GM12878 (cell line): ENCODE measurements around the gene PSME3. TPM values are rescaled to one million over a fixed set of nuclear protein-coding genes. Genes with fewer than 3 reads are reported as not detected.
A peak's percentile ranks its signal among the peaks of the same experiment; 100 is the strongest.

Source experiments
- ATAC-seq: fragments of 200-7000 bp; cut with Tn5 transposase; 3 replicates; pipeline ENCODE4 v1.9.1; 2020; ENCODE audit warnings: mild to moderate bottlenecking, moderate library complexity
- BruUV-seq: library from RNA; stranded (reverse); fragments of 400-500 nt; replicated peaks from 2 replicates; lab custom pipeline; 2021; lab: Mats Ljungman, UMichigan
- CTCF ChIA-PET: fragments of 300-600 bp; sonication (Branson Sonifier 250); formaldehyde crosslinking; extraction: SDS; loops from one replicate; lab custom pipeline; 2021; ENCODE audit warnings: inconsistent platforms; lab: Yijun Ruan, JAX
- POLR2A ChIA-PET: fragments of 350-600 bp; formaldehyde crosslinking; extraction: SDS; loops from one replicate; lab custom pipeline; 2021; ENCODE audit warnings: inconsistent platforms; lab: Charles Lee
- RAD21 ChIA-PET: fragments of 300-600 bp; sonication (Branson Sonifier 250); formaldehyde crosslinking; loops from one replicate; lab custom pipeline; 2023; ENCODE audit warnings: antibody characterized with exemption; ENCODE audit not compliant: unreplicated experiment; lab: Charles Lee
- SMC1A ChIA-PET: fragments of 300-600 bp; sonication (Branson Sonifier 250); formaldehyde crosslinking; loops from one replicate; lab custom pipeline; 2023; ENCODE audit not compliant: unreplicated experiment, uncharacterized antibody; lab: Charles Lee
- DNase-seq: peaks from one replicate; pipeline ENCODE4 v3.0.0-alpha.2; 2011; ENCODE audit warnings: low read depth, low spot score
- FAIRE-seq: peaks from 3 replicates; lab custom pipeline; 2011; peaks lifted over from hg19 to GRCh38; lab: Jason Lieb, UNC
- H2AFZ ChIP-seq: 2 replicates; pipeline ENCODE4 v1.6.0; 2011; ENCODE audit warnings: low read depth, low read length, control low read depth; ENCODE audit not compliant: control insufficient read depth
- H3K27ac ChIP-seq: 2 replicates; pipeline ENCODE4 v1.5.1; 2011; ENCODE audit warnings: control low read depth; ENCODE audit not compliant: control insufficient read depth, insufficient read depth
- H3K27me3 ChIP-seq, 2 experiments: replicated peaks in 1 of 2; 2 replicates each; pipeline versions ENCODE4 v1.6.0 to v1.6.1; 2011; ENCODE audit warnings: low read length in 1 of 2; ENCODE audit not compliant: control insufficient read depth in 2 of 2, insufficient read depth in 2 of 2
- H3K36me3 ChIP-seq, 2 experiments: 2 replicates each; pipeline ENCODE4 v1.5.1; 2011; ENCODE audit warnings: low read length in 1 of 2; ENCODE audit not compliant: control insufficient read depth in 2 of 2, insufficient read depth in 2 of 2
- H3K4me1 ChIP-seq: 2 replicates; pipeline ENCODE4 v1.6.1; 2011; ENCODE audit warnings: mild to moderate bottlenecking, low read length, moderate library complexity, mixed read lengths; ENCODE audit not compliant: control insufficient read depth, insufficient read depth
- H3K4me2 ChIP-seq: 2 replicates; pipeline ENCODE4 v1.6.0; 2011; ENCODE audit warnings: control low read depth; ENCODE audit not compliant: control insufficient read depth, insufficient read depth
- H3K4me3 ChIP-seq: fragments of 200-600 bp; sonication (generic); 2 replicates; pipeline ENCODE4 v1.5.1; 2016
- H3K79me2 ChIP-seq: 2 replicates; pipeline ENCODE4 v1.6.0; 2011; ENCODE audit warnings: low read length; ENCODE audit not compliant: control insufficient read depth, insufficient read depth
- H3K9ac ChIP-seq: 2 replicates; pipeline ENCODE4 v1.8.0; 2011; ENCODE audit warnings: low read length, control low read depth, mixed read lengths; ENCODE audit not compliant: control insufficient read depth, insufficient read depth
- H3K9me3 ChIP-seq: replicated peaks from 3 replicates; pipeline ENCODE4 v1.5.1; 2011; ENCODE audit warnings: mild to moderate bottlenecking, low read length; ENCODE audit not compliant: control insufficient read depth, insufficient read depth
- H4K20me1 ChIP-seq: 2 replicates; pipeline ENCODE4 v1.6.0; 2011; ENCODE audit not compliant: control insufficient read depth, insufficient read depth
- ATF7 ChIP-seq: fragments of 450-650 bp; IDR thresholded peaks from 2 replicates; pipeline ENCODE4 v1.6.1; 2016; ENCODE audit warnings: low read depth, mild to moderate bottlenecking
- BCL11A ChIP-seq: IDR thresholded peaks from 2 replicates; pipeline ENCODE4 v1.6.1; 2011; ENCODE audit warnings: low read depth, low read length
- BMI1 ChIP-seq: fragments of 450-650 bp; IDR thresholded peaks from 2 replicates; pipeline ENCODE4 v1.6.1; 2016; ENCODE audit warnings: mild to moderate bottlenecking, moderate library complexity, borderline replicate concordance
- CTCF ChIP-seq, 3 experiments: IDR thresholded peaks in 2 of 3; conservative IDR thresholded peaks in 1 of 3; 2 replicates each; pipeline ENCODE4 v1.5.1; 2011; ENCODE audit warnings: low read depth in 3 of 3, low read length in 3 of 3, mild to moderate bottlenecking in 3 of 3, control low read depth in 2 of 3, moderate library complexity in 2 of 3, inconsistent platforms in 1 of 3, mixed read lengths in 1 of 3; ENCODE audit not compliant: control insufficient read depth in 2 of 3, insufficient read depth in 1 of 3; ENCODE audit errors: extremely low read depth in 1 of 3
- ESRRA ChIP-seq: IDR thresholded peaks from 2 replicates; pipeline ENCODE4 v1.6.1; 2012; ENCODE audit warnings: mild to moderate bottlenecking, low read length, improper control_type of control experiment
- FOXK2 ChIP-seq: fragments of 450-650 bp; IDR thresholded peaks from 2 replicates; pipeline ENCODE4 v1.6.1; 2017; ENCODE audit warnings: mild to moderate bottlenecking, moderate library complexity
- JUND ChIP-seq: IDR thresholded peaks from 2 replicates; pipeline ENCODE4 v1.6.1; 2012; ENCODE audit warnings: low read depth, mild to moderate bottlenecking, low read length, improper control_type of control experiment, moderate library complexity
- PBX3 ChIP-seq: IDR thresholded peaks from 2 replicates; pipeline ENCODE4 v1.6.1; 2011; ENCODE audit warnings: mild to moderate bottlenecking, low read depth, low read length, moderate library complexity; ENCODE audit not compliant: insufficient replicate concordance
- PKNOX1 ChIP-seq: fragments of 450-650 bp; IDR thresholded peaks from 2 replicates; pipeline ENCODE4 v1.6.1; 2016; ENCODE audit warnings: mild to moderate bottlenecking
- PML ChIP-seq: IDR thresholded peaks from 2 replicates; pipeline ENCODE4 v1.6.1; 2012; ENCODE audit warnings: low read length, inconsistent platforms
- RAD21 ChIP-seq: IDR thresholded peaks from 2 replicates; pipeline ENCODE4 v1.6.1; 2011; ENCODE audit warnings: mild to moderate bottlenecking, low read depth, low read length, moderate library complexity; ENCODE audit not compliant: insufficient read depth
- SMAD5 ChIP-seq: IDR thresholded peaks from 2 replicates; pipeline ENCODE4 v1.6.1; 2016; ENCODE audit warnings: antibody characterized with exemption, low read depth
- SMC3 ChIP-seq: IDR thresholded peaks from 2 replicates; pipeline ENCODE4 v1.6.1; 2011; ENCODE audit warnings: low read length, improper control_type of control experiment, borderline replicate concordance
- SUPT20H ChIP-seq: IDR thresholded peaks from 2 replicates; pipeline ENCODE4 v1.6.1; 2011; ENCODE audit warnings: low read depth, mild to moderate bottlenecking, low read length, moderate library complexity, borderline replicate concordance; ENCODE audit not compliant: control insufficient read depth
- SUZ12 ChIP-seq: fragments of 200-600 bp; sonication (generic); IDR thresholded peaks from one replicate; pipeline ENCODE4 v1.6.1; 2018; ENCODE audit warnings: antibody characterized with exemption, mild to moderate bottlenecking; ENCODE audit not compliant: unreplicated experiment
- ZBTB33 ChIP-seq: fragments of 450-650 bp; IDR thresholded peaks from 2 replicates; pipeline ENCODE4 v1.6.1; 2017; ENCODE audit warnings: mild to moderate bottlenecking
- ZNF274 ChIP-seq: IDR thresholded peaks from one replicate; pipeline ENCODE4 v1.8.0; 2011; ENCODE audit not compliant: insufficient read length, insufficient read depth
- ZZZ3 ChIP-seq: IDR thresholded peaks from 2 replicates; pipeline ENCODE4 v1.6.1; 2011; ENCODE audit warnings: low read depth; ENCODE audit not compliant: control insufficient read depth, insufficient read length
- WGBS: methylation state at CpG from one replicate; pipeline ENCODE4 v1.1.6; 2016; ENCODE audit warnings: low lambda C conversion rate; ENCODE audit not compliant: insufficient replicate concordance, insufficient coverage; ENCODE audit errors: missing lambda C conversion rate; 5-methylcytosine and 5-hydroxymethylcytosine counted together
- in situ Hi-C: fragments of 300-500 bp; cut with MboI; formaldehyde crosslinking; loops from 9 replicates; pipeline ENCODE4 v1.14.3; 2018; ENCODE audit warnings: mixed read lengths
- intact Hi-C: fragments of 100-400 bp; cut with micrococcal nuclease; formaldehyde crosslinking; loops from one replicate; pipeline ENCODE4 v1.14.2; 2022; ENCODE audit not compliant: unreplicated experiment
- polyA plus RNA-seq, 11 experiments: library from polyadenylated mRNA; depleted of rRNA in 4 of 11; unstranded in 6 of 11; stranded (reverse) in 5 of 11; fragments of >200 nt; fragmentation: Nextera tagmentation in 4 of 11; fragmentation: Illumina TruSeq in 1 of 11; extraction: Ambion mirVana in 4 of 11; extraction: Trizol in 1 of 11; gene quantifications; 1 replicate in 1 of 11; 2 replicates in 10 of 11; pipeline versions ENCODE4 v1.2.1 to v1.2.3, GENCODE V29; 2011 to 2016; ENCODE audit warnings: inconsistent platforms in 2 of 11, missing spikeins in 2 of 11, low read depth in 1 of 11
- total RNA-seq, 4 experiments: library from RNA; depleted of rRNA in 3 of 4; stranded (reverse); fragments of >200 nt in 3 of 4; fragmentation: Illumina TruSeq in 1 of 4; extraction: Trizol in 1 of 4; gene quantifications; 2 replicates each; pipeline versions ENCODE4 v1.2.1 to v1.2.3, GENCODE V29; 2013 to 2021

PSME3 gene
- total and polyA plus RNA-seq, 10 of the 15 experiments (the other 5 are each of a cell fraction or from before 2014, with no cell fraction given), result 26.9 to 330 (median 137) TPM

- Histone ChIP-seq H3K9me3 (no peaks in the 10 kb centered on the region), H3K4me2 (no peak overlapping the region), H3K79me2 (peaks cover 20% of the 10 kb centered on the region), H3K36me3 (peaks cover 11 to 26% of the 10 kb centered on the region in 2 experiments), H3K27me3 (no peaks in the 10 kb centered on the region), H4K20me1 (no peaks in the 10 kb centered on the region), H3K4me3 (no peak overlapping the region), H3K4me1 (peaks cover 6% of the 10 kb centered on the region; the same call in 1 of the 2 replicates), H3K9ac (no peak overlapping the region), H2AFZ (no peak overlapping the region), H3K27ac (no peak overlapping the region)
- peak; percentile 69 for FAIRE-seq
- intact Hi-C loops, result no loop called here
- 0% methylated on average over 2 of the region's 2 CpGs for WGBS
- ATAC-seq, result peak; percentile 69
- CTCF ChIA-PET, result interaction anchor here (0.7 to 6.1 kb wide), 24 partner anchors 8 to 664 kb away, joined by 3 to 81 read pairs (median 4); partner anchors contain the start of genes AOC2, COA3, DHX8 and PSMC3IP
- in situ Hi-C loops, result no loop called here
- DNase-seq, result no peak
- RAD21 ChIA-PET, result interaction anchor here (0.5 to 1.1 kb wide), 3 partner anchors 39 to 178 kb away, joined by 3 to 4 read pairs (median 4); partner anchors contain the start of genes RPL27 and WNK4
- POLR2A ChIA-PET, result interaction anchor here (1.1 kb wide), 1 partner anchor 13 kb away, joined by 3 read pairs; the partner anchor contains the start of gene PSME3
- no TSS peak for BruUV-seq
- SMC1A ChIA-PET, result interaction anchor here (0.5 to 1.9 kb wide), 7 partner anchors 16 to 354 kb away, joined by 3 to 4 read pairs (median 3); partner anchors contain the start of genes CNTD1, COA3, RPL27 and VPS25
- no peak for TF ChIP-seq FOXK2
- no peak for TF ChIP-seq SUZ12
- peak; percentile 68 to 88 (median 74) for TF ChIP-seq CTCF (IDR thresholded peaks at IDR 0.05 in 2 of 3, conservative IDR thresholded peaks at IDR 0.05 in 1 of 3; ENCODE audit: control insufficient read depth in 2 of 3, extremely low read depth in 1 of 3, insufficient read depth in 1 of 3, low read depth in 3 of 3, low read length in 3 of 3)
- TF ChIP-seq ESRRA, result no peak
- peak; percentile 47; the same call in 1 of the 2 replicates for TF ChIP-seq SMC3
- peak; percentile 76 for TF ChIP-seq PBX3
- no peak for TF ChIP-seq SUPT20H
- peak; percentile 90 for TF ChIP-seq PKNOX1
- no peak for TF ChIP-seq ZZZ3
- TF ChIP-seq ATF7, result 0 out of 2 replicates have a peak, but pooled peaks have one; percentile 12
- no peak for TF ChIP-seq ZNF274
- TF ChIP-seq RAD21, result peak; percentile 31; the same call in 1 of the 2 replicates
- no peak for TF ChIP-seq SMAD5
- no peak for TF ChIP-seq PML
- no peak for TF ChIP-seq ZBTB33
- no peak for TF ChIP-seq BMI1
- no peak for TF ChIP-seq JUND
- TF ChIP-seq BCL11A, result no peak
Measured at GRCh38 chr17:42819939-42820535, 13.2 kb upstream of the PSME3 start.
